Testis (tissue), 2 donors: ENCODE measurements around the gene SASH1.
"Not testable (repeated sequence)": the region's sequence is repeated elsewhere in the genome, so short reads cannot be mapped to it uniquely, and the experiment has no call there.

Experiments used
- CTCF ChIP-seq, 3 experiments: fragments of 450-650 bp in 2 of 3; fragments of 200-600 bp in 1 of 3; sonication (generic) in 1 of 3; IDR thresholded peaks; one replicate each; pipeline ENCODE4 v1.5.1; 2016 to 2019; ENCODE audit warnings: antibody characterized with exemption in 3 of 3, mild to moderate bottlenecking in 2 of 3, moderate library complexity in 1 of 3
- POLR2A ChIP-seq: fragments of 450-650 bp; IDR thresholded peaks from one replicate; pipeline ENCODE4 v1.6.1; 2017; ENCODE audit warnings: antibody characterized with exemption, mild to moderate bottlenecking, moderate library complexity

GRCh38 chr6:148392127-148392526, 49.5 kb downstream of the SASH1 start:
- TF ChIP-seq CTCF (IDR thresholded peaks at IDR 0.05); POLR2A: not testable (repeated sequence)
